GM19324 (cell line): ENCODE results near the gene OBSCN.

ENCODE experiments used
- ATAC-seq: cut with Tn5 transposase; IDR thresholded peaks from one replicate; pipeline ENCODE4 v1.9.1; 2021; ENCODE audit warnings: mild to moderate bottlenecking, moderate library complexity; ENCODE audit not compliant: unreplicated experiment, low FRiP score

Gene OBSCN

DNA sequence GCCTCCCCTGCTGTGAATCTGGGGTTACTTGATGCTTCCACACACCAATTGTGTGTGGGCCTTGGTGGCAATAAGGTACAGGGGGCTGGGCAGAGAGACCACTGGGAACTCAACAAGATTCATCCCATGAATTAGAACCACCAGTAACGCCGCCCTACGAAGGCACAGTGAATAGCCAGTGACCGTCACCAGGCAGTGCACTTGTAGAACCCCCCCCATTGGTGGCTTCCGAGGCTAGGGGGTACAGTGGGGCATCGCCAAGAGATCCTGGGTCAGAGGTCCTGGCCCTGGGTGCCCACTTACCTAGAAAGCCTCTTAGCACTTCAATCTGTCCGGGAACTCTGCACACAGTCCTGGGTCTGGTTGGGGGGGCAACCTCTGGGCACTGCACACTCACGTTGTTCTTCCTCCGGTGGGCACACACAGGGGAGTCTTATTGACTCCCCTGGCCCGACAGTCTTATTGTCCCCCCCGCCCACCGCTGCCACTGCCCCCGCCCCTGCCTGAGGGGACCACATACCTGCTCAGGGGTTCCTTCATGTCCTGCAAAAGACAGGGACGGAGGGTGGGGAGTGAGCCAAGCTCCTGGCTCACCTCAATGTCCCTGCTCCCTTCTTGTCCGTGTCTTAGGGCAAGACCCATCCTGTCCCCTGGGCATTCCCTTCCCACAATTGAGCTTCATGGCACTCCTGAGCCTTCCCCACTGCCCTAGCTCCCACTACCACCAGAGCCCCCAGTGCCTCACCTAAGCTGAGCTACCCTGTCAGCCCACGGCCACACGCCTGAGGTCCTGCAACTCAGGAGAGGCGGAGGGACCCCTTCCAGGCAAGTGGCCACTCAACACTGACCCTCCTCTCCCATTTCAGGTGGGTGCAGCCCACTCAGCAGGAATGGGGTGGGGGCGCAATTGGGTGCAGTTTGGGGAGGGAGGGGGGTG, 201.3 kb downstream of the OBSCN start:
- ATAC-seq: no peak

DNA sequence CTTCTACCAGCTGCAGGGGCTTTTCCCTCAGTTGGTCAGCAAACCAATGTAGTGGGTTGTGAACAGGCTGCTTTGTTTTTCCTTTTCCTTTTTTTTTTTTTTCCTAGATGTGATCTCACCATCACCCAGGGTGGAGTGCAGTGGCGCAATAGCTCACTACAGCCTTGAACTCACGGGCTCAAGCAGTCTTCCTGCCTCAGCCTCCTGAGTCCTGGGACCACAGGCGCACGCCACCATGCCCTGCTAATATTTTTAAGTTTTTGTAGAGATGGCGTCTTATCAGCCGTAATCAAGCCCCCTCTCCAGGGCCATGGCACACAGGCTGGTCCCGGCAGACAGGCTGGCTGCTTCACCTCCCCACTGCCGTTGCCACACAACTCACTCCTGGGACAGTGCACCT, 202.2 kb downstream of the OBSCN start:
- no peak for ATAC-seq

DNA sequence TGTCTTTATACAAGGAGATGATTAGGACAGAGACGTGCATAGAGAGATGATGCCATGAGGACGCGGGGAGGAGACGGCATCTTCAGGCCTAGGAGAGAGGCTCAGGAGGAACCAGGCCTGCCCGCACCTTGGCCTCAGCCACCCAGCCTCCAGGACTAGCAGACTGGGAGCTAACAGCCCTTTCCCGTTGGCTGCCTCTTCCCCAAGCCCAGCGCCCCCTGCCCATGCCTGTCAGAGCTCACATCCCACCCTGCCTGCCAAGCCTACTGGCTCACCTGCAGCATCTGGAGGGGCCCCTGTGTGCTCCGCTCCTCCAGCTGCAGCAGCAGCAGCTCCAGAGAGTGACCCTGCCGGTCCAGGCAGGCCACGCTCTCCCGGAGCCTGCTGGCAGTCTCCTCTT, 202.8 kb downstream of the OBSCN start:
- ATAC-seq: no peak

DNA sequence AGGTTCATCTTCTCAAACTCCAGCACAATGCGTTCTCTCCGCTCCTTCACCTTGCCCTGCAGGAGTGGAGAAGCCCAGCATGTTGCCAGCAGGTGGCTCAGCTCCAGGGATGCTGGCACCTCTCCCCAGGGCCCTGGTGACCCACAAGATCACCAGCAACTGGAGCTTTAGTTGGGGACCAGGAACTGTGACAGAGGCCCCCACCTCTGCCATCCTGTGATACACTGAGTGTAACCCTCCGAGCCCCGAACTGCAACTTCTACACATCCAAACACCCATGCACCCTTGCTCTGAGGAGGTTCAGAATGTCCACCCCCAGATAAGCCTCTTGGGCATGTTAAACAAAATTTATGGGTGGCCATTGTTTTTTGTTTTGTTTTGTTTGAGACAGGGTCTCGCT, 203.3 kb downstream of the OBSCN start:
- ATAC-seq: no peak

DNA sequence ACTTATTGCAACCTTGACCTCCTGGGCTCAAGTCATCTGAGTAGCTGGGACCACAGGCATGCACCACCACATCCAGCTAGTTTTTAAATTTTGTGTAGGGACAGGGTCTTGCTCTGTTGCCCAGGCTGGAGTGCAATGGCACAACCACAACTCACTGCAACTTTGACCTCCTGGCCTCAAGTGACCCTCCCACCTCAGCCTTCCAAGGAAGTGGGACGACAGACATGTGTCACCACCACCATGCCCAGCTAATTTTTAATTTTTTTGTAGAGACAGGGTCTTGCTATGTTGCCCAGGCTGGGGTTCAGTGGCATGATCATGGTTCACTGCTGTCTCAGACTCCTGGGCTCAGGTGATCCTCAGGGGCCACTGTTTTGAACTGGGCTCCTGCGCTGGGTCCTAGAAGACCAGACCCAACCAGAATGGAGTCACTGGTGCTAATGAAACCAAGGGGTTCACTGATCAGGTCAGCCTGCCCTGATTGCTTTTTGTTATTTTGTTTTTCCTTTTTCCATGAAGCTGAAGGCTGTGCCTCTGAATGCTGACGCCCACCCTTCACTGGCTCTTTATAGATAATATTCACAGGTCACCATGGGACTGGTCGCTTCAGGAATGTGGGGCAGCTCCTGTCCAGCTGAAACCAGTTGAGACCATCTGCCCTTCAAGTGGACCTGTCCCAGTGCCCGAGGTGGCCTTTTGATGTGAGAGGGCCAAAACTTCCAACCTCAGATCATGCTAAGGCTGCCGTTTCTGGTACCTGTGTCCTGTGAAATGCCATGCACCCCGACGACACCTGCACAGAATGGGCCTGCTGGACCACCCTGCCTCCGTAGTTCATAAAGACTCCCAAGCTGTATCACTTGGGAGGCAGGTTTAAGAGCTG, 203.9 kb downstream of the OBSCN start:
- ATAC-seq: no peak

DNA sequence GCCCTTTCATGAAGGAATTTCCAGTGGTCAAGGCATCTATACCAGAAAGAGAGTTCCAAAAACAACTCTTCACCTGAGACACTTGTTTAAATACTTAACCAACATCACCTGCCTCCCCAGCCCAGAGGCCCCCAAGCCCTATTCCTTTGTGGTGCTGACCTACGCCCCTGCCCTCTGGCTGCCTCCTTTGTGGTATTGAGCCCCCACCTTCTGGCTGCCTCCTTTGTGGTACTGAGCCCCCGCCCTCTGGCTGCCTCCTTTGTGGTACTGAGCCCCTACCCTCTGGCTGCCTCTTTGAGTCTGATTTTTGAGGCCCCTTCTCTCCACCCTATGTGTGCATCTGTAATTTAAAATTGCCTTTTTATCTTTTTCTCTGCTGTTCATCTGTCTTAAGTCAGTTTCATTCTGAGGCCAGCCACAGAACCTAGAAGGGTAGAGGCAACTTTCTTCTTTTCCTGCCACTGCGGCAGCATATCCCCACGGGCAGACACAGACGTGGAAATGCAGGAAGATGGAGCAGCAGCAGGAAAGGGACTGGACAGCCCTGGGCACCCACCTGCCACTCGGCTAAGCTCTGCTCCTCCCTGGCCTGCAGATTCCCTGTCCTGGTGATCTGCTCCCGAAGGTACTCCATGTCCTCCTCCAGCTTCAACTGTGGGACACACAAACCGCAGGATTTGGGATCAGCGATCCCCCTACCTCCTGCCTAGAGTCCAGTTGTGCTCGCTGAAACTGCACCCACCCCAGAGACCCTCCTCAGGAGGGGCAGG, 205.6 kb downstream of the OBSCN start:
- ATAC-seq: no peak

DNA sequence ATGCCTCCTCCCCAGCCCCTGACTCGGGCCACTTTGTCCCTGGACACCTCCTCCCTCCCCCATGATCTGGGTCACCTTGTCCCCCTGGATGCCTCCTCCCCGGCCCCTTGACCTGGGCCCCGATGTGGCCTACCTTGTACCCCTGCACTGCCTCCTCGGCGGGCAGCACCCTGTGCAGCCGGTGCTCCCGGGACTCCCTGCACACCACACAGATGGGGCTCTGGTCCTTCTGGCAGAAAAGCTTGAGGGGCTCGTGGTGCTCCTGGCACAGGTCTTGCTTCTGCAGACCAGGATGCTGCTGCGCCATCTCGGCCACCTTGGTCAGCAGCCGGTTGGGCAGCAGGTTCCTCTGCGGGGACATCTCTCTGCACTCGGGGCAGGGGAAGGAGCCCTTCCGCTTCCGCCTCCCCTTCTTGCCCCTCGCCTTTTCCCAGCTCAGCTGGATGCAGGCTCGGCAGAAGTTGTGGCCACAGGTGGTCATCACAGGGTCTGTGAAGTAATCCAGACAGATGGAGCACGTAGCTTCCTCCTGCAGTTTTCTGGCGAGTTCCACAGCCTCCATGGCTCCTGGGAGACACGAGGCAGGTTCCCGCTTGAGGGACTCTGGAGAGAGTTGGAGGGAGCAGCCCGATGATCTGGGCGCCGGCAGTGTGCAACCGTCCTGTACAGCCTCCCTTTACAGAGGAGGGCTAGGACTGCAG, 206.8 kb downstream of the OBSCN start:
- ATAC-seq: no peak

DNA sequence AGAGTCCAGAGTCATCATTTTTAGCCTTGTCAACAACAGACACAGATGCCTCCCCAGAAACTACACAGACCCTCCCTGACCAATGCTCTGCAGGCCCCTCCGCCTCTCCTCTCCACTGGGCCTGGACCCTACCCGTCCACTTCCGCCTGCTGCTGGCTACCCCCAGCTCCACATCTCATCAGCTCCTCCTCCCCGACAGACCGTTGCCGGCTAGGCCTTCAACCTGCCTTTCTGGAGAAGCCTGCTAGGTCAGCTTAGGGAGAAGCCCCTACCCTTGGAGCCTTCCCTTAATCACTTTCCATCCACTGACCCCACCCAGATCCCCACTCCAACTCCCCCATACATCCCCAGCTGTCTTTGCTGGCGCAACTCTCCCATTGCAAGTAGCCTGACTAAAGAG, 207.4 kb downstream of the OBSCN start:
- no peak for ATAC-seq

DNA sequence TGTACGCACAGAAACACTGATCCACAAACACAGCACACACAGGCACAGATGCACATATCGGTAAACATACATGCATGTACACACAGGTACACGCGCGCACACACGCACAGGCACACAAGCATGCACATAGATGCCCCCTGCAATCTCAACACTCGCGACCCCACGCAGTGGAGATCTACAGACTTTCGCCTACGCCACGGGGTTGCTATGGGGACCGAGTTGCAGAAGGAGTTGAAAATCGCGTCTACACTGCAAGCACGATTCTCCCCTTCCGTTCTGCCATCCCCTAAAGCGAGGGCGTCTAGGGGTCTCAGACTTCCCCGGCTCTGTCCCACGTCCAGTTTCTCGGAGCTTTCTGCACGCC, 208.0 kb downstream of the OBSCN start:
- no peak for ATAC-seq

DNA sequence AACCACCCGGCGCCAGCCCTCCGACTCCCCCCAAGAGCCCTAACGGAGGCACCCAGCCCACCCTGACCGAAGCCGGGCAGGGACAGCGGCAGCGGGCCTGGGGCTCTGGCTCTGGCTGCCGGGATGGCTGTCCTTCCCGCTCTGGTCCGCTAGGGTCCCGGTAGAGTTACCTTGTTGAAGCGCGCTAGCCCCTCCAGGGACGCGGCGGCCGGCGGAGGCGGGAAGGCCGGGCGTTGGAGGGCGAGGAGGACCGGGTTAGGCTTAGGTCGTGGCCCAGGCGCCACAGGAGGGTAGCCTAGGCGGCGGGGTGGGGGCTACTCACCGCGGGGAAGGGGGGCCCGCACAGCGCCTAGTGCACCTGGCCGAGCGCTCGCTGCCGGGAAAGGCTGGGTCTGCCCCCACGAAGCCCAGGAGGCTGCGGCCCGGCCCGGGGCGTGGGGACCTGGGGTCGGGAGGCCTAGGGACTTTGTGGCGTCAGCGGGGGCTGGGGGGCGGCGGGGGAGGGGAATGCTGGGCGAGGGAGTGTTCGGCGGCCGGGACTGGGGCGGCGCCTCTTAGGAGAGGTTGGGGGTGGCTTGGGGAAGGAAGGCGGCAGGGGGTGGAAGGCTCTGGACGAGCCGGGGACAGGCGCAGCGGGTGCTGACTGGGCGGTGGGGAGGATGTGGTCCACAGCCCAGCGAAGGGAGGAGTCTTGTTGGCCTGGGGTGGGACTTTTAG, 208.5 kb downstream of the OBSCN start, which contains the start of gene TRIM17:
Gene TRIM17, minus strand, starts transcription at position 645 of the 717 bp plus-strand sequence. CDS start 1,789 bp downstream, outside the sequence.
- ATAC-seq: no peak

DNA sequence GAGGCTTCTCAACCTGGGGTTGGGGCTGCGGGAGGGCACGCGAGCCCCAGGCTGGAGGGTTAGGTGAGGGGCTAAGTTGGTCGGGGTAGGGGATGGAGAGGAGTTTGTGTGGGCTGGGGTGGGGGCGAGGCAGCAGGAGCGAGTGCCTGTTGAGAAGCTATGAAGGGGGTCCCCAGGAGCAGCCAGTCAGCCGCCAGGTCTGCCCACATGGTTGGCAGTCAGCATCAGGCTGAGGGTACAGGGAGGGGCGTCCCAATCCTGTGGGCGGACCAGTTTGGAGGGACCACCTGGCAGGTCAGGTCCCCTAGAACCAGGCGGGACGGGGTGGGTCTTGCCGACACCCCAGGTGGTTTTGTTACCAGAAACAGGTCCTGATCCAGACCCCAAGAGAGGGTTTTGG, 209.2 kb downstream of the OBSCN start:
- ATAC-seq: no peak

DNA sequence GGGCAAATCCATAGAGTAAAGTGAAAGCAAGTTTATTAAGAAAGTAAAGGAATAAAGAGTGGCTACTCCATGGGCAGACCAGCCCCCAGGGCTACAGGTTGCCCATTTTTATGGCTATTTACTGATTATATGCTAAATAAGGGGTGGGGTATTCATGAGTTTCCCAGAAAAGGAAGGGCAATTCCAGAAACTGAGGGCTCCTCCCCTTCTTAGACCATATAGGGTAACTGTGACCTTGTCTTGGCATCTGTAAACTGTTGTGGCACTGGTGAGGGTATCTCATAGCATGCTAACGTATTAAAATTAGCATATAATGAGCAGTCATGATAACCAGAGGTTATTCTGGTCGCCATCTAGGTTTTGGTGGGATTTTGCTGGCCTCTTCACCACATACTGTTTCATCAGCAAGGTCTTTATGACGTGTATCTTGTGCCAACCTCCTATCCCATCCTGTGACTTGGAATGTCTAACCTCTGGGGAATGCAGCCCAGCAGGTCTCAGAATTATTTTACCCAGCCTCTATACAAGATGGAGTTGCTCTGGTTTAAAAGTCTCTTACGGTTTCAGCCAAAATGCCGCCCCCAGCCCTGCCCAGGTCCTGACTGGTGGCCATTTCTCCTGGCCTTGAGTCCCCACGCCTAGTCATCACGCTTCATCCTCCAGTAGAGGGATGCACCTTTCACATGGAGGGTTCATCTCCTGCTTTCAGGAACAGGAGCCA, 209.8 kb downstream of the OBSCN start:
- no peak for ATAC-seq

DNA sequence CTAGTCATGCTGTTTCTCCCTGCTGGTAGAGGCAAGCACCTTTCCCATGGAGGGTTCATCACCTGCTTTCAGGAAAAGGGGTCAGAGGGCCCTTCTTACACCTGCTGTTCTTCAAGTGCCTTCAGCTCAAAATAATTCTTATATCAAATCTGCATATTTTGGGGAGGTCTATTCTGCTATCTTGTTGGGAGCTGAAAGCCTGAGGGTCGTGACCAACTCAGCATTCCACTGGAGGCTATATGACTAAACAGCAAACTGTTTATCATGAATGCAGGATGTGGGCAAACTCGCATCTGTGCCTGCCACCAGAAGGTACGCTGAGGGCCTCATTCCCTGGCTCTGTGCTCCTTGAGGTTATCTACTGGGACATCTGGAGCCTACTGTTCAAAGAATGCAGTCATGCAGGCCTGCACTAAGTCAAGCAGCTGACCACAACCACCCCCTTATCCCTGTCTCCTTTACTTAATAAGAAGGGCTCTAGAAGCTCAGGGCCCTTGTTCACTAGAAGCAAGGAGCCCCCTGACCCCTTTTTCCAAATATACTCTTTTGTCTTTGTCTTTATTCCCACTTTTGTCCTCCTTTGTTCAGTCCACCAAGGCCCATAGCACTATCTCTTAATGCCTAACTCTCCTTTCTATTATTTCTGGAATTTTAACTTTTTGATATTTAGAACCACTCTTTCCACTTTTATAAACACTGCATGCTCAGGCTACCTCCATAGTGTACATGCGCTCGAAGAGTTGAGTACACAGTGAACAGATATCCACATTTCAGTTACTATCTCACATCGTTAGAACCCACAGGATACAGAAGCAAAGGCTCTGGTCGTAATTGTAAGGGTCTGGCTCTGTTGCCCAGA, 213.4 kb downstream of the OBSCN start:
- ATAC-seq: no peak

DNA sequence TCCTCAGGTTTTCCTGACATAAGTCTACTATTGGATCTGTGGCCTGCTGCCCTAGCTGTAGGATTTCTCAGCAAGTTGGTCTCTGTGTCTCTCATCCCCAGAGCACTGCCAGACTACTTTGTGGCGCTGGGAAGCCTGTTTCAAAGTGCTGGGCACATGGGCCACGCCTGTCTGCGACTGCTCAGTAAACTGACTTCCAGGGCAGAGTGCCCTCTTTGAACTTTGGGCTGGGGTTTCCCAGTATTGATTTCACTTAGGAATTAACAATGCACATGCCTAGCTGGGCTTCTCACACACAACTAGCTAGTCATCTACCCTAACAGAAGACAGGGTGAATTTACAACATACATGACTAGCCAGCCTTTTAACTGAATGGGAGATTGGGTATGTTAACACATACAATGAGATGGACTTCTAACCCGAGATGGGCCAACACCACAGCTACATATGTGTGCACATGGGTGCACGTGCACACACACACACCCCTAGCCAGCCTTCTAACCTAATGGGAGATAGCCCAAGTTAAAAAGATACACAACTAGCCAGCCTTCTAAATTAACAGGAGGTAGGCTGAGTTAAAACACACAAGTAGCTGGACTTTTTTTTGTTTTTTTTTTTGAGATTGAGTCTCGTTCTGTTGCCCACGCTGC, 215.7 kb downstream of the OBSCN start:
- ATAC-seq: no peak

DNA sequence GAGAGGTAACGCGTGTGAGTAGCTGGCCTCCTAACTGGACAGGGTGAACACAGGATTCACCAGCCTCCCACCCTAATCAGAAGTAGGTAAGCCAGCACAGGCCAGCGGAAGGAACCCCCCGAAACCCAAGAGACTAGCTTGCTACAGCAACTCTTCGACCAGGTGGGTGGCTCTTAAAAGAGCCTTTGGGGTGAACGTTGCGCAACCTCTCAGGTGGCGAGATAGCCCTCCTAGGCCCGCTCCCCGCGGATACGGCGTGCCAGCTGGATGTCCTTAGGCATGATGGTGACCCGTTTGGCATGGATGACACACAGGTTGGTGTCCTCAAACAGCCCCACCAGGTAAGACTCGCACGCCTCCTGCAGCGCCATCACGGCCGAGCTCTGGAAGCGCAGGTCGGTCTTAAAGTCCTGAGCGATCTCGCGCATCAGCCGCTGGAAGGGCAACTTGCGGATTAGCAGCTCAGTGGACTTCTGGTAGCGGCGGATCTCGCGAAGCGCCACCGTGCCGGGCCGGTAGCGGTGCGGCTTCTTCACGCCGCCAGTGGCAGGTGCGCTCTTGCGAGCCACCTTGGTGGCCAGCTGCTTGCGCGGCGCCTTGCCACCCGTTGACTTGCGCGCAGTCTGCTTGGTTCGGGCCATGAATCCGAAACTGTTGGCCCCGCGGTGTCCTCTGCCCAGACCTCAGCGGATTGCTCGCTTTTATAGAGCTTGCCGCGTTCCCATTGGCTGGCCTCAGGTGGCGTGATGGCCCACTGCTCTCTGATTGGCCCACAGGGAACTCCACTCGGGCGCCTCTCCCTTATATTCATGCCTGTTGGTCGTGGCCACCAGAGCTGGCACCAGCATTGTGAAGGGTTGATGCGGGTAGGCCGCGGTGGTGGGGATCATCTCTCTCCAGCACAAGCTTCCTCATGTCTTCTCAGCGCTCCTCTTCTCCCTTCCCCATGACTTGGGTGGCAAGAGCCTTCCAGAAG, 217.1 kb downstream of the OBSCN start:
- ATAC-seq: no peak

DNA sequence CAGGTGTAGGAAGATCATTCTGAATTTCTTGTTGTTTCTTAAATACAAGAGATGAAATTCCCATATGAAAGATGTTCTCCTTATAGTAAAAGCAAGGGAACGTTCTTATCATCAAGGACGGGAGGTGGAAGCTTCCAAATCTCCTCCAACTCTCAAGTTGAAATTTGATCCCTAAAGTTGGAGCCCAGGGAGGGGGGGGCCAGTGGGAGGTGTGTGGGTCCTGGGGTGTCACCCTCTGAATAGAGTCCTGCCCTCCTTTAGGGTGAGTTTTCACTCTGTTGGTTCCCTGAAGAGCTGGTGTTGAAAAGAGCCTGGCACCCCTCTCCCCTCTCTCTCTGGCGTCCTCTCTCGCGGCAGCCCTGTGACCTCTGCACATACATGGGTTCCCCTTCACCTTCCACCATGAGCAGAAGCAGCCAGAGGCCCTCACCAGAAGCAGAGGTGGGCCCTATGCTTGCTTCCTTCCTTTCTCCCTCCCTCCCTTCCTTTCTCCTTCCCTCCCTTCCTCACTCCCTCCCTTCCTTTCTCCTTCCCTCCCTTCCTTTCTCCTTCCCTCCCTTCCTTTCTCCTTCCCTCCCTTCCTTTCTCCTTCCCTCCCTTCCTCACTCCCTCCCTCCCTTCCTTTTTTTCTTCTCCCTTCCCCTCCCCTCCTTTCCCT, 218.8 kb downstream of the OBSCN start:
- no peak for ATAC-seq
